ENCODE results near the gene EEF1AKMT4. TPM values are rescaled to one million over a fixed set of nuclear protein-coding genes. Genes with fewer than 3 reads are reported as not detected.
"Not testable (repeated sequence)": the region's sequence is repeated elsewhere in the genome, so short reads cannot be mapped to it uniquely, and the experiment has no call there.

Gene EEF1AKMT4
- total RNA-seq, 2 experiments from 2014 or later, result 2.5 to 3.3 TPM

DNA sequence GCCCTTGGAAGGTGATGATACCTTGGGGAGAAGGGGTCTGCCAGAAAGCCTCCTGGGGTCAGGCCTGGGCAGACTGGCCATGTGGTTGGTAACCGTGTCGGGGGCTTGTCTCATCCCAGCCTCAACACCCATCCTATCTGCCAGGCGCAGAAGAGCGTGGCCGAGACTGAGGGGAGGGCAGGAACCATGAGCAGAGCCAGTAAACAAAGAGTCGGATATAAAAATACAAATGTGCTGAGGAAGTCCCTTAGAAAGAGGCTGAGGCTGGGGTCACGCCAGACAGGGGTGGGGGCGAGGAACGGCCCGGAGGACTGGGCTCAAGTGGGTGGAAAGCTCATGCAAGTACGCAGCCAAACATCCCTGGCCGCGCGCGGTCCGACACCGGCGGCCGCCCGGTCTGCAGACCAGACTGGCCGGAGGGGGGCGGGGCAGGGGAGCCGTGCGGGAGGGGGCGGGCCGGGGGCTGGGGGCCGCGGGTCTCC, 10.0 kb downstream of the EEF1AKMT4 start:
- Mint-ChIP-seq H3K36me3 (peaks cover 8% of the 10 kb centered on the region), H3K9me3 (no peaks in the 10 kb centered on the region), H3K4me1 (peaks cover 23% of the 10 kb centered on the region), H3K4me3 (peak overlapping the region; percentile 37), H3K27ac (peak overlapping the region; percentile 48), H3K27me3 (peaks cover 35% of the 10 kb centered on the region)
- POLR2A ChIA-PET, result no interaction called here
- DNase-seq (no peak), ATAC-seq (ENCODE audit: low read depth) (no peak)

DNA sequence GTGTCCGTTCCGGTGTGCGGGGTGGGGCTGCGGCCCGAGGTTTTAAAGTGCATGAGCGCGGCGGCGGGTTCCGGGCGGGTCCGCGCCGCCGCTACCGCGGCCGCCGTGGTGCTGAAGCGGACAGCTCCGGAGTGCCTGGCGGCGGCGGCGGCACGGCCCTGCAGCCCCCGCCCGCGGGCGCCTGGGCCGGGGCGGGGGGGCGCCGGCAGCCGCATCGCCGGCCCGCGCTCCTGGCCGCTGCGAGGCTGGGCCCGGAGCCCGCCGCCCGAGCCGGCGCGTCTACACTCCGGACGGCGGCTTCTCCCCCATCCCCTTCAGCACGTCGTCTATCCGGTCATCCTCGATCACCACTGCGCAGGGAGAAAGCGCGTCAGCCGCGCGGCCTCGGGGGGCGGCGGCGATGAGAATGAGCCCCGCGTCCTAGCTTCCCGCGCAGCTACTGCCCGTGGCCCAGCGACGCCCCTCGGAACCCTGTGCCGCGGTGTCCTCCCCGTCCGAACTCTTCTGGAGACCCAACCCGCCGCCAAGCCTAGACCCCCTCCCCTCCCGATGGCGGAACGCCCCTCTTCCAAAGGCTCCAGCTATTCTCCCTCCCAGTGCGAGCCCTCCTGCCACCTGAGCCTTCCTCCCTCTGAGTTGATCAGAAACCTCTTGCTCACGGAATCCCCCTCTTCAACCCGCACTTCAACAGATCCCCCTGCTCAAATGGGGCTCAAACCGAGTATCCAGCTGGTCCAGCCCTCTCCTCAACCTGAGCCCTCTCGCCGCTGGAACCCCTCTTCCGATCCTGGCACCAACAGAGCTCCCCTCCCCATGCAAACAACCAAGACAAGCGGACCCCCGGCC, 10.6 kb downstream of the EEF1AKMT4 start:
- DNase-seq, result peak; percentile 74
- no peaks in the 10 kb centered on the region for H3K9me3 Mint-ChIP-seq
- peak; percentile 48 for ATAC-seq (ENCODE audit: low read depth)
- POLR2A ChIA-PET, result no interaction called here
- peaks cover 40% of the 10 kb centered on the region for H3K27me3 Mint-ChIP-seq
- peaks cover 23% of the 10 kb centered on the region for H3K4me1 Mint-ChIP-seq
- H3K4me3 Mint-ChIP-seq, result peak overlapping the region; percentile 66
- H3K36me3 Mint-ChIP-seq, result peaks cover 8% of the 10 kb centered on the region
- no peak overlapping the region for H3K27ac Mint-ChIP-seq

DNA sequence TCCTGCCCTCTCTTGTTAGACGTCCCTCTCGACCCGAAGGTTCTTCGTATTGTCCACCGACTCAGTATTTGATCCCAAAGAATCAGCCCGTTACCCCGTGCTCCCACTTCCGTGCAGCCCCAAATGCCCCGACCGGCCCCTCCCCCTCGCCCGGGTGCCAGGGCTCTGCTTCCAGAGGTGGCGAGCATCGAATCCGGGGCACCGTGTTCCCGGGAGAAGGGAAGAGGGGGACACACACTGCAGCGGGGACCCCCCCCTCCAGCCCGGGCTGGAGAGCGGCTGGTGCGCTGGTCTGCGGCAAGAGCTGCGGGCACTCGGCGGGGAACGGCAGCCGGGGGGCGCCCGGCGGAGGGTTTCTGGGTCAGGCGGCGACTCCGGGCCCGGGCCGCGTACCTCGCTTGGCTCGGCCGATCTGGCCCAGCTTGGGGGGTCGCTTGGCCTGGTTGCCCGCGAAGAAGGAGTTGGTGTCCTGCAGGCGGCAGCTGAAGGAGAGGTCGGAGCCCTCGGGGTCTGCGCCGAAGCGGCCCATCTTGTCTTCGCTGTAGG, 11.3 kb downstream of the EEF1AKMT4 start:
- POLR2A ChIA-PET, result no interaction called here
- ATAC-seq (ENCODE audit: low read depth), result peak; percentile 3
- no peak for DNase-seq
- Mint-ChIP-seq H3K4me1 (peaks cover 20% of the 10 kb centered on the region), H3K27me3 (peaks cover 40% of the 10 kb centered on the region), H3K4me3 (peak overlapping the region; percentile 74), H3K27ac (no peak overlapping the region), H3K36me3 (peaks cover 8% of the 10 kb centered on the region), H3K9me3 (no peaks in the 10 kb centered on the region)

DNA sequence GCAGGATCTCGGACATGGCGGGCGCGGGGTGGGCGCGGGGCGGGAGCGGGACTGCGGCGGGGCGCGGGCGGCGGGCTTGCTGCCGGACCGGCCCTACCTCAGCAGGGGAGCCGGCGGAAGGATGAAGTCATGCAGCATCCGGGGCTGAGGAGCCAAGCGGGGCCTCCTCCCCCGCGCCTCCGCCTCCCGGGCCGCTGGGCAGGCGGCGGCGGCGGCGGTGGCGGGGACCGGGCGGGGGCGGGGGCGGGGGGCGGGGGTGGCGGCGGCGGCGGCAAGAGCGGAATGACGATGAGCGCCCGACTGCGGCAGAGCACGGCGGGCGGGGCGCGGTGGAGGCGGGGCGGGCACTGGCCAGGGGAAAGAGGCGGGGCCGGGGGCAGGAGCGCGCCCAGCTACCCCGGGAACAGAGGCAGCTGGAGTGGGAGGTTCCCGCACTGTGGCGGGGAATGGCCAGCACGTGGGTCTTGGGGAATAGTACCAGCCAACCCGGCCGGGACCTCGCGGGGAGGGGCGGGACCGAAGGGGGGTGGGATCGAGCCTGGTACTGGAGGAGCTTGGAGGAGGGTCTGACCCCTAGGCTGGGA, 11.9 kb downstream of the EEF1AKMT4 start, which contains the start of gene CAMK2N2:
TSS of gene CAMK2N2 (minus strand) at position 284 of the 584 bp plus-strand sequence. CDS start at position 16, 268 bp downstream.
- ATAC-seq (ENCODE audit: low read depth) (peak; percentile 57), DNase-seq (peak; percentile 62)
- H3K27me3 Mint-ChIP-seq, result peaks cover 40% of the 10 kb centered on the region
- H3K9me3 Mint-ChIP-seq, result no peaks in the 10 kb centered on the region
- H3K36me3 Mint-ChIP-seq, result peaks cover 8% of the 10 kb centered on the region
- H3K4me3 Mint-ChIP-seq, result peak within 1 kb of the TSS; percentile 74
- no peak within 1 kb of the TSS for H3K27ac Mint-ChIP-seq
- POLR2A ChIA-PET, result no interaction called here
- H3K4me1 Mint-ChIP-seq, result peaks cover 20% of the 10 kb centered on the region

DNA sequence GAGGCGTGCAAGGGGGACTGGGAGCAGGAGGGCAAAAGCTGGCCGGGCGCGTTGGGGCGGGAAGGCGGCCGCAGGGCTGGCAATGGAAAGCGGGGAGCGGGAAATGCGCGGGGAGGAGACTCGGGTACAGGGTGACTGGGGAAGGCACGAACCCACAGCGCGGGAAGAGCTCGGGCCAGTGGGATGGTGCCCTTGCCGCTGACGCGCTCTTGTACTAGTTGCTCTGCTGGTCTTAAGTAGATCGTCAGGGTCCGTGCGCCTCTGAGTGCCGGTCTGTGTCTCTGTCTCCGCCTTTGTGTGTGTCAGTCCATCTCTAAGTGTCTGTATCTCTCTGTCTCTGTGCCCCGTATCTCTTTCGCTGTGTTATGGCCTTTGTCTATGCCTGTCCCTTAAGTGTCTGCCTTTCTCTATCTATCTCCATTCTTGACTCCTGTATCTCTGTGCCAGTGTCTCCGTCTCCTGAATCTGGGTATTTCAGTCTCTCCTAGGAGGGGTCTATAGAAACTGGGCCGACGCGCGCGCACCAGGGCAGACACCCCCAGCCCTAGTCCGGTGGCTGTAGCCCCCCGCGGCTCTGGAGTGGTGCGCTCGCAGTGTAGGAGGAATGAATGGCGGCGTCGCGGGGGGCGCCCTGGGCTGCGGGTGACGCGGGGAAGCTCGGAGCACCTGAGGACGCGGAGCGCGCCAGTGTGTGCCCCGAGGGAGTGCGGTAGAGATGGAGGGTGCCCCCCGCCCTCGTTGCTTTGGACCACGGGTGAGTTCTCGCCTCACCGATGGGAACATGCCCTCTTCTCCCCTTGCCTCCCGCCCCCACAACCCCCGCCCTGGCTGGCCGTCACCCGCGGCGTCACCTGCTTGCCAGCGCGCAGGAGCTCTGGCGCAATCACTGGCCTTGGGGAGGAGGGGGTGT, 12.6 kb downstream of the EEF1AKMT4 start:
- ATAC-seq (ENCODE audit: low read depth) (peak; percentile 13), DNase-seq (peak; percentile 45)
- Mint-ChIP-seq H3K4me1 (peaks cover 20% of the 10 kb centered on the region), H3K36me3 (peaks cover 8% of the 10 kb centered on the region), H3K9me3 (no peaks in the 10 kb centered on the region), H3K27ac (no peak overlapping the region), H3K27me3 (peaks cover 41% of the 10 kb centered on the region), H3K4me3 (peak overlapping the region; percentile 74)
- POLR2A ChIA-PET, result no interaction called here

DNA sequence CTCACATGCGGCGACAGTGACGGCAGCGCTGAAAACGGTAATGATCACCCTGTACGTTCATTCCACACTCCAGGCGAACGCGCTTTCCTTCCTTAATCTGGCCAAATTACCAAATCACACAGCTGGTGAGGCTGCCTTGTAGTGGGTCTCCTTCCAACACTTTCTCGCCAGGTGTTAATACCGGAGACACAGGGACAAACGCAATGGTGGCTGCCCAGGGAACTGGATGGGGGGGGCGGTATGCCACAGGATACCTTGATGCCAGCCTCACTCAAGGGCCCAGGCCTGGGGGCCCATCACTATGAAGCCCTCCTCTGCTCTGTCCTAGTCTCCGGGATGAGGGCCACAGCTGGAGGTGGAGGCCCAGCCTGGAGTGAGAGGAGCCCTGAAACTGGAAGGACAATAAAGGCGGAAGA, 13.3 kb downstream of the EEF1AKMT4 start:
- H3K27ac Mint-ChIP-seq, result no peak overlapping the region
- ATAC-seq (ENCODE audit: low read depth) (no peak), DNase-seq (no peak)
- peak overlapping the region; percentile 67 for H3K4me3 Mint-ChIP-seq
- POLR2A ChIA-PET, result no interaction called here
- peaks cover 48% of the 10 kb centered on the region for H3K27me3 Mint-ChIP-seq
- peaks cover 20% of the 10 kb centered on the region for H3K4me1 Mint-ChIP-seq
- peaks cover 8% of the 10 kb centered on the region for H3K36me3 Mint-ChIP-seq
- no peaks in the 10 kb centered on the region for H3K9me3 Mint-ChIP-seq

DNA sequence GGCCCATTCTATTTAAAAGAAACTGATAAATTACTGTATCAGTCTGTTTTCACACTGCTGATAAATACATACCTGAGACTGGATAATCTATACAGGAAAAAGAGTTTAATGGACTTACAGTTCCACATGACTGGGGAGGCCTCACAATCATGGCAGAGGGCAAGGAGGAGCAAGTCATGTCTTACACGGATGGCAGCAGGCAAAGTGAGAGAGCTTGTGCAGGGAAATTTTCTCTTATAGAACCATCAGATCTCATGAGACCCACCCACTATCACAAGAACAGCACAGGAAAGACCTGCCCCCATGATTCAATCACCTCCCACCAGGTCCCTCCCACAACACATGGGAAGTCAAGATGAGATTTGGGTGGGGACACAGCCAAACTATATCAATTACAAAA, 17.8 kb downstream of the EEF1AKMT4 start:
- H3K27ac Mint-ChIP-seq; H3K4me3 Mint-ChIP-seq; POLR2A ChIA-PET; DNase-seq; ATAC-seq (ENCODE audit: low read depth); H3K9me3 Mint-ChIP-seq; H3K4me1 Mint-ChIP-seq; H3K36me3 Mint-ChIP-seq: not testable (repeated sequence)
- peaks cover 47% of the 10 kb centered on the region for H3K27me3 Mint-ChIP-seq

DNA sequence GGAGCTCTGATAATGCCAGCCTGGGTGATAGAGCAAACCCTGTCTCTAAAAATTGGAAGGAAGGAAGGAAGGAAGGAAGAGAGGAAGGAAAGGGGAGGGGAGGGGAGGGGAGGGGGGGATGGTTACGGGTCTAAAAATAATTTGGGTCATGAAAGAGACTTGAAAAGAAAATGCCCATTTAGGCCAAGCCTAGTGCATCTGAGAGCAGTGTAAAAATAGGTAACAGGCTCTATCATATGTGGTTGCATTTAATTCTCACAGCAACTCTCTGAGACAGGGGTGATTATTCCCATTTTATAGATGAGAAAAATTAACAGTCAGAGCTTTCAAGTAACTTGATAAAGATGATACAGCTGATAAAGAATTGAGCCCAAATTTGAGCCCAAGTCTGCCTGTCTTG, 22.8 kb downstream of the EEF1AKMT4 start:
- POLR2A ChIA-PET, result no interaction called here
- DNase-seq (no peak), ATAC-seq (ENCODE audit: low read depth) (no peak)
- H3K27me3 Mint-ChIP-seq, result peaks cover 52% of the 10 kb centered on the region
- H3K27ac Mint-ChIP-seq, result no peak overlapping the region
- H3K36me3 Mint-ChIP-seq, result no peaks in the 10 kb centered on the region
- no peak overlapping the region for H3K4me3 Mint-ChIP-seq
- H3K9me3 Mint-ChIP-seq, result no peaks in the 10 kb centered on the region
- peaks cover 2% of the 10 kb centered on the region for H3K4me1 Mint-ChIP-seq

DNA sequence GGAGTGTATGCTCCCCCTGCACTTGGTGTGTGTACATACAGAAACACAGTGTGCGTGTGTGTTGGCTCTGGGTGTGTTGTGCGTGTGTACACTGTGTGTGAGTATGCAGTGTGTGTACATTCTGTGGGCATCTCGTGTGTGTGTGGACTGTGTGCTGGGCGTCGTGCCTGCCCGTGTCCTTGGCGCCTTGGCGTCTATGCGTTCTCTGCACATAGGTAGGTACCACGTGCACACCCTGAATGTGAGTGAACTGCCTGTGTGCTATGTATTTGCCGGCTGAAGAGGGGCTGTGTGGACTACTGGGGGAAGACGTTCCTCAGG, 25.9 kb downstream of the EEF1AKMT4 start:
- POLR2A ChIA-PET, result no interaction called here
- Mint-ChIP-seq H3K27ac (no peak overlapping the region), H3K4me1 (peaks cover 2% of the 10 kb centered on the region), H3K4me3 (no peak overlapping the region), H3K36me3 (no peaks in the 10 kb centered on the region), H3K9me3 (no peaks in the 10 kb centered on the region), H3K27me3 (peaks cover 47% of the 10 kb centered on the region)
- no peak for DNase-seq
- ATAC-seq (ENCODE audit: low read depth), result no peak

DNA sequence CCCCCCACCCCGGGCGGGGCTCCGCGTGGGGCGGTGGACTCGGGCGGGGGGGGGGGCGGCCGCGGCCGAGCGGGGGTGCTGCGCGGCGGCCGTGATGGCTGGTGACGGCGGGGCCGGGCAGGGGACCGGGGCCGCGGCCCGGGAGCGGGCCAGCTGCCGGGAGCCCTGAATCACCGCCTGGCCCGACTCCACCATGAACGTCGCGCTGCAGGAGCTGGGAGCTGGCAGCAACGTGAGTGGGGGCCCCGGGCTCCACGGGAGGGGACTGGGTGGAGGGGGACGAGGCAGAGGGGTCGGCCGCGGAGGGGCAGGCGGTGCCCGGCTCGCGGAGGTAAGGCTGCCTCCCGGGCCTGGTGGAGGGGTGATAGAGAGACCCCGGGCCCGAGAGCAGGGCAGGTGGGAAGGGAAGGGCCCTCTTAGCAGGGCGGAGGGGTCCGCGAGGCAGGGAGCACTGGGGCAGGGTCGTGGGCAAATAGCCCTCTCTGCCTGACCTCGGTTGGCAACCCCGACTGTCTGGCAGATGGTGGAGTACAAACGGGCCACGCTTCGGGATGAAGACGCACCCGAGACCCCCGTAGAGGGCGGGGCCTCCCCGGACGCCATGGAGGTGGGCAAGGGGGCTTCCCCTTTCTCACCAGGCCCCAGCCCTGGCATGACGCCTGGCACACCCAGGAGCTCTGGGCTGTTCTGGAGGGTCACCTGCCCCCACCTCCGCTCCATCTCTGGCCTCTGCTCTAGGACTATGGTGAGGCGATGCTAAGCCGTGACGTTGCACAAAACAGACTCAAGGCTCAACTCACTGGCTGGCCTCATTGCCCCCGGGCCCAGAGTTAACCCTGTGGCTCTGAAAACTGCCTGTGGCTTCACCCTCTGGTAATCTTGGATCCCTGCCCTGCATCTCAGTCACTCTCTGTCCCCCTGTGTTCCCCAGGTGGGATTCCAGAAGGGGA, 26.8 kb downstream of the EEF1AKMT4 start, which contains the start of gene ECE2:
TSS of gene ECE2 (plus strand) at position 62 of the 950 bp plus-strand sequence. CDS start at position 194, 132 bp downstream.
- no peaks in the 10 kb centered on the region for H3K36me3 Mint-ChIP-seq
- H3K4me1 Mint-ChIP-seq, result peaks cover 2% of the 10 kb centered on the region
- peaks cover 48% of the 10 kb centered on the region for H3K27me3 Mint-ChIP-seq
- no peaks in the 10 kb centered on the region for H3K9me3 Mint-ChIP-seq
- no peak for ATAC-seq (ENCODE audit: low read depth)
- POLR2A ChIA-PET, result no interaction called here
- no peak for DNase-seq
- H3K4me3 Mint-ChIP-seq, result no peak within 1 kb of the TSS
- H3K27ac Mint-ChIP-seq, result no peak within 1 kb of the TSS

DNA sequence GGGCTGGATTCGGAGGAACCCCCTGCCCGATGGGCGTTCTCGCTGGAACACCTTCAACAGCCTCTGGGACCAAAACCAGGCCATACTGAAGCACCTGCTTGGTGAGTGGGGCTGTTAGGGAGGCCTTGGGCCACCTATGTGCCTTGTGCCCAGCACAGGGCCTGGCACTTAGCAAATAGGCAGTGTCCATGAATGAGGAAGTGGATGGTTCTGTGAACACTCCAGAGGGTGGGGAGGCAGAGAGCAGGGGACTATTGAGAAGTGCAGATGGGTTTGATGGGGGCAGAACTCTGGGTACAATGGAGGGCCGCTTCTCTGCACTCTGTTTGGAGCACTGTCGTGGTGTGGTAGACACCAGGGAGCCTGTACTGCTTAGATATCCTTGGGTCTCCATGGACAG, 27.9 kb downstream of the EEF1AKMT4 start:
- Mint-ChIP-seq H3K27me3 (peaks cover 38% of the 10 kb centered on the region), H3K27ac (no peak overlapping the region), H3K9me3 (no peaks in the 10 kb centered on the region), H3K4me3 (no peak overlapping the region), H3K4me1 (peaks cover 2% of the 10 kb centered on the region), H3K36me3 (no peaks in the 10 kb centered on the region)
- POLR2A ChIA-PET, result no interaction called here
- no peak for ATAC-seq (ENCODE audit: low read depth)
- no peak for DNase-seq

DNA sequence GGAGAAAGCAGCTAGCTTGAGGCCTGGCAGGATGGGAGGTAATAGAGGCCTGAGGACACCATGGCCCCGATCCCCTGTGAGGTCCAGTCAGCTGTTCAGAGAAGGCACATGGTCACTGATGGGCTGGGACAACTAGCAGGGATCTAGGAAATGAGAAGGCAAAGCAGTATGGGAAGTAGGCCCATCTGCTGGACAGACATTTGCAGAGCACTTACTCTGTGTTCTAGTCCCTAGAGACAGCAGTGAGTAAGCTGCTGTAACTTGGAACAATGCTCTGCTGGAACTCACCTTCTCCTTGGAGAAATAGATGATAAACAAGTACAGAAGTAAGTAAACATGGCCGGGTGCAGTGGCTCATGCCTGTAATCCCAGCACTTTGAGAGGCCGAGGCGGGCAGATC, 33.5 kb downstream of the EEF1AKMT4 start:
- no peak for ATAC-seq (ENCODE audit: low read depth)
- no peak for DNase-seq
- Mint-ChIP-seq H3K4me1 (no peaks in the 10 kb centered on the region), H3K36me3 (no peaks in the 10 kb centered on the region), H3K4me3 (no peak overlapping the region), H3K27me3 (peaks cover 12% of the 10 kb centered on the region), H3K27ac (no peak overlapping the region), H3K9me3 (no peaks in the 10 kb centered on the region)
- POLR2A ChIA-PET, result interaction anchor here (0.6 kb wide), 1 partner anchor 79 kb away, joined by 3 read pairs; no protein-coding TSS in a partner anchor
